Common myeloid progenitor, CD34-positive (primary cell): ENCODE measurements around the gene ALG12.
"Not testable (repeated sequence)": the region's sequence is repeated elsewhere in the genome, so short reads cannot be mapped to it uniquely, and the experiment has no call there.

Source experiments
- CTCF ChIA-PET: fragments of 350-600 bp; sonication (Branson Sonifier 250); formaldehyde crosslinking; loops from one replicate; lab custom pipeline; 2021; ENCODE audit warnings: antibody characterized with exemption; lab: Charles Lee
- POLR2A ChIA-PET: fragments of 350-600 bp; sonication (Branson Sonifier 250); formaldehyde crosslinking; loops from one replicate; lab custom pipeline; 2021; ENCODE audit warnings: antibody characterized with exemption; lab: Charles Lee
- DNase-seq, 3 donors: peaks; one replicate each; pipeline versions ENCODE4 v3.0.0 to v3.0.0-alpha.2; 2013
- H3K27ac ChIP-seq, 2 experiments: 1 replicate in 1 of 2; 2 replicates in 1 of 2; pipeline ENCODE4 v1.7.0; 2013; ENCODE audit warnings: inconsistent platforms in 2 of 2, low read length in 2 of 2, mild to moderate bottlenecking in 2 of 2, low read depth in 1 of 2, moderate library complexity in 1 of 2; ENCODE audit not compliant: severe bottlenecking in 2 of 2, insufficient read depth in 1 of 2, poor library complexity in 1 of 2
- H3K27me3 ChIP-seq, 5 experiments: replicated peaks in 2 of 5; 1 replicate in 3 of 5; 2 replicates in 2 of 5; pipeline versions ENCODE4 v1.6.1 to v1.7.0; 2013; ENCODE audit warnings: low read length in 4 of 5, mild to moderate bottlenecking in 2 of 5, moderate library complexity in 2 of 5, inconsistent platforms in 1 of 5; ENCODE audit not compliant: insufficient read depth in 5 of 5, control insufficient read depth in 4 of 5
- H3K36me3 ChIP-seq, 4 experiments: 1 replicate in 2 of 4; 2 replicates in 2 of 4; pipeline versions ENCODE4 v1.6.1 to v1.7.0; 2013; ENCODE audit warnings: low read length in 3 of 4, control low read depth in 1 of 4, mild to moderate bottlenecking in 1 of 4; ENCODE audit not compliant: control insufficient read depth in 4 of 4, insufficient read depth in 4 of 4
- H3K4me1 ChIP-seq, 4 experiments: 1 replicate in 3 of 4; 2 replicates in 1 of 4; pipeline versions ENCODE4 v1.6.1 to v1.7.1; 2013; ENCODE audit warnings: low read length in 3 of 4, mild to moderate bottlenecking in 3 of 4, control low read depth in 1 of 4, inconsistent platforms in 1 of 4, moderate library complexity in 1 of 4; ENCODE audit not compliant: control insufficient read depth in 4 of 4, insufficient read depth in 4 of 4; ENCODE audit errors: control extremely low read depth in 1 of 4
- H3K4me3 ChIP-seq, 7 experiments: 1 replicate in 4 of 7; 2 replicates in 3 of 7; pipeline versions ENCODE4 v1.5.1 to v1.7.0; 2013; ENCODE audit warnings: mild to moderate bottlenecking in 7 of 7, low read length in 6 of 7, moderate library complexity in 6 of 7, inconsistent platforms in 2 of 7, low read depth in 2 of 7, control low read depth in 1 of 7; ENCODE audit not compliant: insufficient read depth in 4 of 7, control insufficient read depth in 1 of 7; ENCODE audit errors: extremely low read depth in 1 of 7
- H3K9me3 ChIP-seq, 5 experiments: 1 replicate in 4 of 5; 2 replicates in 1 of 5; pipeline versions ENCODE4 v1.6.1 to v1.7.1; 2013; ENCODE audit warnings: low read length in 4 of 5, mild to moderate bottlenecking in 2 of 5, inconsistent platforms in 1 of 5, low read depth in 1 of 5, moderate library complexity in 1 of 5; ENCODE audit not compliant: control insufficient read depth in 4 of 5, insufficient read depth in 2 of 5; ENCODE audit errors: control extremely low read depth in 1 of 5
- WGBS: methylation state at CpG from one replicate; pipeline ENCODE4 v1.1.5; 2013; ENCODE audit not compliant: insufficient coverage; 5-methylcytosine and 5-hydroxymethylcytosine counted together

Gene ALG12

DNA sequence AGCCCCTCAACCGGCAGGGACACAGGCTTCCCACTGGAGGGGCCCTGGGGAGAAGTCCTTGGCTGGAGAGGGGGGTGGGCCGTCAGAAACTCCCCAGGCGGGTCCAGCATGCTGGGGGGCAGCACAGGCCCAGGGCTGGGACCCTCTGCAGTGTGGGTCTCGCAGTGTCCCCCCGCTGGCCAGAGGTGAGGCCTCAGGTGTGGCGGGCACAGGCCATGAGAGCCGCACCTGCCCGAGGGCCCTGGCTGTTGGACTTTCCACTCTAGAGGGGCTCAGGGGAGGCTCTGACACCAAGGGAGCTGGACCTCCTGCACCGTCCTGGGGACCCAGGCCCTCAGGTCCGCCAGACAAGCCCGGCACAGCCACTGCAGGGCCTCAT lies 31.7 kb upstream of the ALG12 start:
- H3K4me3 ChIP-seq: no peak overlapping the region
- CTCF ChIA-PET: interaction anchor here (1.6 to 1.9 kb wide), 2 partner anchors 13 to 178 kb away, joined by 3 to 5 read pairs; no protein-coding TSS in a partner anchor

GRCh38 chr22:49948958-49949913 lies 31.0 kb upstream of the ALG12 start:
- H3K36me3 ChIP-seq: no peaks in the 10 kb centered on the region
- H3K27me3 ChIP-seq: no peaks in the 10 kb centered on the region
- no peak for DNase-seq
- no peak overlapping the region for H3K27ac ChIP-seq
- no peaks in the 10 kb centered on the region for H3K9me3 ChIP-seq
- ChIA-PET CTCF (interaction anchor here (1.6 to 1.9 kb wide), 2 partner anchors 12 to 178 kb away, joined by 3 to 5 read pairs; no protein-coding TSS in a partner anchor), POLR2A (interaction anchor here (1.0 kb wide), 1 partner anchor 22 kb away, joined by 3 read pairs; no protein-coding TSS in a partner anchor)
- WGBS: 96% methylated on average over 32 of the region's 42 CpGs
- no peak overlapping the region for H3K4me3 ChIP-seq
- H3K4me1 ChIP-seq: peaks cover 0 to 51% (median 27%) of the 10 kb centered on the region in 4 experiments

More for the DNA sequence above, 31.7 kb upstream of the ALG12 start:
- 93% methylated on average over 11 of the region's 11 CpGs for WGBS
- POLR2A ChIA-PET: interaction anchor here (1.2 kb wide), 1 partner anchor 9 kb away, joined by 4 read pairs; no protein-coding TSS in a partner anchor
- DNase-seq: no peak
- Histone ChIP-seq H3K36me3 (no peaks in the 10 kb centered on the region), H3K27me3 (no peaks in the 10 kb centered on the region), H3K27ac (no peak overlapping the region), H3K9me3 (no peaks in the 10 kb centered on the region), H3K4me1 (peaks cover 0 to 50% (median 26%) of the 10 kb centered on the region in 4 experiments)

DNA sequence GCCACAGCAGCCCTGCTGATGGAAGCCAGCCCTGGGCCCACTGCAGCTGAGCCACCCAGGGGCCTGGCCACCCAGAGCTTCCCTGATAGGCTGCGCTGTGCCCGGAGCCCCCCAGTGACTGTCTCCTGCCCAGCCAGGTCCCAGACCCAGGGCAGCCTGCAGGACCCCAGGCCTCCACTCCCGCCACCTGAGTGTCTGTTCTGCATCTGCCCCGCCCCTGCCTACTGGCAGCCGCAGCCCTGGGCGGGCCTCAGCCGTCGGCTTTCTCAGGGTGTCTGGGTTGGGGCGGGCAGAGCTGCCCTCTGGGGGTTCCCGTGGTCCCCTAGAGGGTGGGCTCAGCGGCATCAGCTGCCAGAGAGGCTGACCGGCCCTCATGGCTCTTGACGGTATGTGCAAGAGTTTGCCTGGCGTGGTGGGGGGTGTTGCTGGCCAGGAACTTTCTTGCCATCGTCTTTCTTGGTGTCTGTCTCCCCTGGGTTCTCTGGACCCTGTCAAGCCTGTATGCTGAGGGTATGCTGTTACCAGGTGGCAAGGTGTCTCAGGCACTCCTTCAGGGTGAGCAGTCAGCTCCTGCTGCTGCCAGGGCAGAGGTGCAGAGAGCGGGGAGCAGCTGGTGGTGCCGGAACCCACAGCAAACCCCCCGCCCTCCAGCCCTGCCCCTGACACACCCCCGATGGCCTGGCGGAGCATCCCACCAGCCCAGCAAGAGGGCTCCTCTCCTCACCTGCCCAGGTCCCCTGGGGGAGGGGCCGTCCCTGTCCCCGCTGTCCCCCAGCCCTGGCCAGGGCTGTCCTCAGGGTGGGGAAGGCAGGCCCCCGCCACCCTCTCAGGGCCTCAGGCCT lies 30.1 kb upstream of the ALG12 start:
- H3K4me1 ChIP-seq: peaks cover 0 to 51% (median 23%) of the 10 kb centered on the region in 4 experiments
- H3K27me3 ChIP-seq: no peaks in the 10 kb centered on the region
- no peaks in the 10 kb centered on the region for H3K36me3 ChIP-seq
- H3K9me3 ChIP-seq: no peaks in the 10 kb centered on the region
- no peak overlapping the region for H3K27ac ChIP-seq
- H3K4me3 ChIP-seq: no peak overlapping the region
- no peak for DNase-seq
- CTCF ChIA-PET: interaction anchor here (1.6 to 2.0 kb wide), 2 partner anchors 18 to 179 kb away, joined by 3 to 6 read pairs; no protein-coding TSS in a partner anchor
- 95% methylated on average over 18 of the region's 23 CpGs for WGBS
- POLR2A ChIA-PET: interaction anchor here (1.0 kb wide), 1 partner anchor 23 kb away, joined by 3 read pairs; no protein-coding TSS in a partner anchor

DNA sequence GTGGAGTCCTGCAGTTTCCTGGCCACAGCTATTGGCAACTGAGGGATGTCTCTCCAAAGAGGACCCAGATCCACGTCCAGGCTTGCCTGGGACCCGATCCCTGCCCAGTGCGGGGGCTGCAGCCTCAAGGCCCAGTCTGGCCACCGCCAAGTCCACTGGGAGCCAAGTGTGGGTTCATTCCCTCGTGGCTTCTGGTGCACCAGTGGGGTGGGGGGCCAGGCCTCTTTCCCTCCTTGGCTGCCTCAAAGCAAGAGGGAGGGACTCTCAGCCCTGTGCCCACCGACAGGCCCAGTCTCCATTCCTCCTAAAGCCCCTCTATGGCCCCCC lies 29.0 kb upstream of the ALG12 start:
- Histone ChIP-seq H3K27me3 (no peaks in the 10 kb centered on the region), H3K36me3 (no peaks in the 10 kb centered on the region), H3K4me3 (no peak overlapping the region), H3K4me1 (peaks cover 0 to 47% (median 20%) of the 10 kb centered on the region in 4 experiments), H3K9me3 (no peaks in the 10 kb centered on the region), H3K27ac (no peak overlapping the region)
- 98% methylated on average over 5 of the region's 6 CpGs for WGBS
- ChIA-PET POLR2A (no interaction called here), CTCF (interaction anchor here (1.3 to 2.1 kb wide), 3 partner anchors 9 to 17 kb away, joined by 3 to 6 read pairs (median 5); no protein-coding TSS in a partner anchor)
- no peak for DNase-seq

GRCh38 chr22:49946612-49947295 lies 28.5 kb upstream of the ALG12 start:
- Histone ChIP-seq H3K9me3 (no peaks in the 10 kb centered on the region), H3K27me3 (no peaks in the 10 kb centered on the region), H3K27ac (no peak overlapping the region), H3K4me1 (peaks cover 0 to 42% (median 20%) of the 10 kb centered on the region in 4 experiments), H3K36me3 (no peaks in the 10 kb centered on the region), H3K4me3 (no peak overlapping the region)
- DNase-seq: no peak
- 96% methylated on average over 16 of the region's 17 CpGs for WGBS
- POLR2A ChIA-PET: no interaction called here
- CTCF ChIA-PET: interaction anchor here (1.0 to 2.1 kb wide), 5 partner anchors 9 to 21 kb away, joined by 3 to 6 read pairs (median 3); no protein-coding TSS in a partner anchor

GRCh38 chr22:49945042-49945794 lies 27.0 kb upstream of the ALG12 start:
- WGBS: 100% methylated on average over 1 of the region's 17 CpGs
- H3K27me3 ChIP-seq, H3K9me3 ChIP-seq, POLR2A ChIA-PET, H3K4me3 ChIP-seq, H3K36me3 ChIP-seq, H3K27ac ChIP-seq: not testable (repeated sequence)
- CTCF ChIA-PET: interaction anchor here (1.0 to 2.1 kb wide), 2 partner anchors 8 to 22 kb away, joined by 3 to 5 read pairs; no protein-coding TSS in a partner anchor
- peaks cover 0 to 29% (median 10%) of the 10 kb centered on the region in 4 experiments for H3K4me1 ChIP-seq
- DNase-seq: peak in 2 of 3 donors; percentile 55 to 72
